Prostate gland (tissue), 2 donors: ENCODE measurements around the gene GMNN. TPM values are rescaled to one million over a fixed set of nuclear protein-coding genes. Genes with fewer than 3 reads are reported as not detected.
"Not testable (repeated sequence)": the region's sequence is repeated elsewhere in the genome, so short reads cannot be mapped to it uniquely, and the experiment has no call there.

Source experiments
- DNase-seq: peaks from one replicate; pipeline ENCODE4 v3.0.0-alpha.2; 2019; ENCODE audit warnings: low spot score
- H3K27ac ChIP-seq, 2 donors: fragments of 200-600 bp; sonication (generic); 2 replicates each; pipeline ENCODE4 v1.5.1; 2017 to 2019
- H3K27me3 ChIP-seq: fragments of 200-600 bp; sonication (generic); replicated peaks from 2 replicates; pipeline ENCODE4 v1.5.1; 2019; ENCODE audit not compliant: insufficient read depth
- H3K36me3 ChIP-seq, 2 donors: fragments of 200-600 bp; sonication (generic); 1 replicate in 1 of 2; 2 replicates in 1 of 2; pipeline versions ENCODE4 v1.5.1 to v1.8.1; 2017 to 2019
- H3K4me1 ChIP-seq: fragments of 200-600 bp; sonication (generic); replicated peaks from 2 replicates; pipeline ENCODE4 v1.5.1; 2019
- H3K4me3 ChIP-seq, 2 donors: fragments of 200-600 bp; sonication (generic); 2 replicates each; pipeline ENCODE4 v1.5.1; 2017 to 2019
- H3K9me3 ChIP-seq: fragments of 200-600 bp; sonication (generic); 2 replicates; pipeline ENCODE4 v1.5.1; 2017
- POLR2A ChIP-seq: fragments of 450-650 bp; IDR thresholded peaks from one replicate; pipeline ENCODE4 v1.6.1; 2016; ENCODE audit warnings: antibody characterized with exemption, mild to moderate bottlenecking
- POLR2AphosphoS5 ChIP-seq: sonication (generic); formaldehyde crosslinking; IDR thresholded peaks from one replicate; pipeline ENCODE4 v1.6.1; 2017; ENCODE audit warnings: antibody characterized with exemption
- WGBS: methylation state at CpG from one replicate; pipeline ENCODE4 v1.1.5; 2018; 5-methylcytosine and 5-hydroxymethylcytosine counted together
- intact Hi-C: fragments of 100-400 bp; cut with DNase I; formaldehyde crosslinking; loops from one replicate; pipeline ENCODE4 v1.14.2; 2022
- total RNA-seq, 2 donors: library from RNA; depleted of rRNA; stranded (reverse); fragments of >200 nt; gene quantifications; one replicate each; pipeline ENCODE4 v1.1.0, GENCODE V29; 2016
- TF ChIP-seq, protein P1 (sequence below), 4 experiments: fragments of 200-600 bp in 2 of 4; fragments of 450-650 bp in 2 of 4; sonication (generic) in 2 of 4; IDR thresholded peaks; 1 replicate in 3 of 4; 2 replicates in 1 of 4; pipeline ENCODE4 v1.5.1; 2016 to 2019; ENCODE audit warnings: antibody characterized with exemption in 4 of 4, mild to moderate bottlenecking in 2 of 4, moderate library complexity in 2 of 4

GMNN gene
- total RNA-seq, 2 donors from 2014 or later = 9.0 to 129 TPM

DNA sequence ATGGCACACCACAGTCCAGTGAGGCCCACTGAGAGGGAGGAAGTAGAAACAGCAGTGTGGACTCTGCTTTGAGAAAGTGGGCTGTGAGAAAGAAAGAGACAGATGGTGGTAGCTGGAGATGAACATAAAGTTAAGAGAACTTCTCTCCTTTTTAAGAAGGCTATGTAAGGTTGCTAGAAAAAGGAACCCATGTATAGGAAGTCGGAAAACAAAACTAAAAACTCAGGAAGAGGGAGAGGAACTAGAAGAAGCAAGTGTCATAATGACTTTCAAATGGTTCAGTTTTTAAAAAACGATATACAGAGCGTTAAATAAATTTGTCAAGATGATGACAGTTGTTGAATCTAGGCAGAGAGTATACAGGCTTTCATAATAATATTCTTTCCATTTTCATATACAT, 25.4 kb upstream of the GMNN start:
- no peaks in the 10 kb centered on the region for H3K9me3 ChIP-seq
- H3K4me1 ChIP-seq = no peaks in the 10 kb centered on the region
- H3K27me3 ChIP-seq = no peaks in the 10 kb centered on the region
- DNase-seq = no peak
- 79% methylated on average over 3 of the region's 3 CpGs for WGBS
- intact Hi-C loops = no loop called here
- H3K36me3 ChIP-seq = no peaks in the 10 kb centered on the region
- TF ChIP-seq POLR2AphosphoS5 (no peak), POLR2A (no peak)
- TF ChIP-seq, protein P1, sequence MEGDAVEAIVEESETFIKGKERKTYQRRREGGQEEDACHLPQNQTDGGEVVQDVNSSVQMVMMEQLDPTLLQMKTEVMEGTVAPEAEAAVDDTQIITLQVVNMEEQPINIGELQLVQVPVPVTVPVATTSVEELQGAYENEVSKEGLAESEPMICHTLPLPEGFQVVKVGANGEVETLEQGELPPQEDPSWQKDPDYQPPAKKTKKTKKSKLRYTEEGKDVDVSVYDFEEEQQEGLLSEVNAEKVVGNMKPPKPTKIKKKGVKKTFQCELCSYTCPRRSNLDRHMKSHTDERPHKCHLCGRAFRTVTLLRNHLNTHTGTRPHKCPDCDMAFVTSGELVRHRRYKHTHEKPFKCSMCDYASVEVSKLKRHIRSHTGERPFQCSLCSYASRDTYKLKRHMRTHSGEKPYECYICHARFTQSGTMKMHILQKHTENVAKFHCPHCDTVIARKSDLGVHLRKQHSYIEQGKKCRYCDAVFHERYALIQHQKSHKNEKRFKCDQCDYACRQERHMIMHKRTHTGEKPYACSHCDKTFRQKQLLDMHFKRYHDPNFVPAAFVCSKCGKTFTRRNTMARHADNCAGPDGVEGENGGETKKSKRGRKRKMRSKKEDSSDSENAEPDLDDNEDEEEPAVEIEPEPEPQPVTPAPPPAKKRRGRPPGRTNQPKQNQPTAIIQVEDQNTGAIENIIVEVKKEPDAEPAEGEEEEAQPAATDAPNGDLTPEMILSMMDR (IDR thresholded peaks at IDR 0.05) = no peak
- no peak overlapping the region for H3K4me3 ChIP-seq
- H3K27ac ChIP-seq = no peak overlapping the region

DNA sequence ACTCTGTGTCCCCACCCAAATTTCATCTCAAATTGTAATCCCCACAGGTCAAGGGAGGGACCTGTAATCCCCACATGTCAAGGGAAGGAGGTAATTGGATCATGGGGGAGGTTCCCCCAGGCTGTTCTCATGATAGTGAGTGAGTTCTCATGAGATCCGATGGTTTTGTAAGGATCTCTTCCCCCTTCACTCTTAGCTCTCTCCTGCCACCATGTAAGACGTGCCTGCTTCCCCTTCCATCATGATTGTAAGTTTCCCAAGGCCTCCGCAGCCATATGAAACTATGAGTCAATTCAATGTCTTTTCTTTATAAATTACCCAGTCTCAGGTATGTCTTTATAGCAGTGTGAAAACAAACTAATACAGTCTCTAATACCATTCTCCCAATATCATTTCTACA, 23.9 kb upstream of the GMNN start:
- H3K4me3 ChIP-seq, H3K4me1 ChIP-seq, H3K27me3 ChIP-seq, H3K9me3 ChIP-seq, H3K36me3 ChIP-seq, DNase-seq, intact Hi-C loops, H3K27ac ChIP-seq: not testable (repeated sequence)
- WGBS = 93% methylated on average over 3 of the region's 3 CpGs

DNA sequence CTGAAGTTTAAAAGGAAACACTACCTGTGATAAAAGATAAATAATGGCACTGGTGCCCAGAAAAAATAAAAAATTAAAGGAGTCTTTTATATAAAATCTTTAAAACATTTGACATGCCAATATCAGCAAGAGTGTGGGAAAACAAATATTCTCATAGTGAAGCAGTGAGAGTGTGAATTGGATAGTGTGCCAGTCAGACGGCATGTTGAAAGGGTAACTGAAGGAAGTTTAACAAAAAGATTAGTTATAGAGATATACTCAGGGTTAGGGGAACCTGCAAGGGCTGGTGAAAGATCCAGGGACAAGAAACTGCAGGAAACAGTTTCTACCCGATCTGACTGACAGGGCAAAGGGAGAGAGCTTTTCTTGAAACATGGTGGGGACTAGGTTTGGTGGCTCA, 22.2 kb upstream of the GMNN start:
- DNase-seq = no peak
- no peak overlapping the region for H3K4me3 ChIP-seq
- intact Hi-C loops = no loop called here
- no peaks in the 10 kb centered on the region for H3K27me3 ChIP-seq
- H3K9me3 ChIP-seq = no peaks in the 10 kb centered on the region
- H3K27ac ChIP-seq = no peak overlapping the region
- WGBS = 29% methylated on average over 2 of the region's 2 CpGs
- H3K4me1 ChIP-seq = no peaks in the 10 kb centered on the region
- H3K36me3 ChIP-seq = no peaks in the 10 kb centered on the region
- TF ChIP-seq POLR2AphosphoS5 (no peak), POLR2A (no peak)
- TF ChIP-seq, protein P1 (IDR thresholded peaks at IDR 0.05) = no peak

DNA sequence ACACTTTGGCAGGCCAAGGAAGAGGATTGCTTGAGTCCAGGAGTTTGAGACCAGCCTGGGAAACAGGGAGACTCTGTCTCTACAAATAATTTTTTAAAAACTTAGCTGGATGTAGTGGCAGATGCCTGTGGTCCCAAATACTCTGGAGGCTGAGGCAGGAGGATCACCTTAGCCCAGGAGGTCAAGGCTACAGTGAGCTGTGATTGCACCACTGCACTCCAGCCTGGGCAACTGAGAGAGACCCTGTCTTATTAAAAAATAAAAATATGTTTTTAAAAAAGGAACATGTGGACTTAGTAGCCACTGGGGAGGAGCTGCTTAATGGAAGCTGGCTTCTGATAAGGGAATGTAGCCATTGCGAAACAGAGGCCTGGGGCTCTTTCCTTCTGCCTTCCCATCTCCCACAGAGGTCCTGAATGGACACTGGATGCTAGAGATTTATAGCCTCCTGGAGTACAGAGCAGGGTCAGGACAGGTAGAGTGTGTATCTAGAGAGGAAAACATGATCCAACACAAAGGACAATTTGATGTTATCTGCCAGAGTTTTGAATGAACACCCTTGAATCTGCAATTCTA, 21.7 kb upstream of the GMNN start:
- Histone ChIP-seq H3K27ac (no peak overlapping the region), H3K4me3 (no peak overlapping the region), H3K36me3 (no peaks in the 10 kb centered on the region), H3K27me3 (no peaks in the 10 kb centered on the region), H3K4me1 (no peaks in the 10 kb centered on the region), H3K9me3 (no peaks in the 10 kb centered on the region)
- TF ChIP-seq POLR2AphosphoS5 = no peak
- no peak for TF ChIP-seq POLR2A
- TF ChIP-seq, protein P1 (IDR thresholded peaks at IDR 0.05) = no peak
- WGBS = 93% methylated on average over 1 of the region's 1 CpG
- DNase-seq = no peak
- intact Hi-C loops = no loop called here

DNA sequence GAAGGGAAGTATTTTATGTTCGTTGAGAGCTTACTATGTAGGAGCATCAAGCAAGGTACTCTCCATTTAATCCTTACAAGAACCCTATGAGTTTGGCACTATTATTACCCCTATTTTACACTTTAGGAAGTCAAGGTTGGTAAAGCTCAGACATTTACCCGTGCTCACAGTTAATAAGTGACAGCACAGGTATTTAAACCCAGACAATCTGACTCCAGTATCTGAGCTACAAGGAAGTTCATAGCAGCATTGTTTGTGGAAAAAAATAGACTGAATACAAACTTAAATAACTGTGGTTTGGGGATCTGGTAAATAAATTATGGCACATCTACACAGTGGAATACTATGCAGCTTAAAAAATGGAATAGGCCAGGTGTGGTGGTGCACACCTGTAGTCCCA, 21.2 kb upstream of the GMNN start:
- H3K27ac ChIP-seq = no peak overlapping the region
- TF ChIP-seq, protein P1 (IDR thresholded peaks at IDR 0.05) = no peak

DNA sequence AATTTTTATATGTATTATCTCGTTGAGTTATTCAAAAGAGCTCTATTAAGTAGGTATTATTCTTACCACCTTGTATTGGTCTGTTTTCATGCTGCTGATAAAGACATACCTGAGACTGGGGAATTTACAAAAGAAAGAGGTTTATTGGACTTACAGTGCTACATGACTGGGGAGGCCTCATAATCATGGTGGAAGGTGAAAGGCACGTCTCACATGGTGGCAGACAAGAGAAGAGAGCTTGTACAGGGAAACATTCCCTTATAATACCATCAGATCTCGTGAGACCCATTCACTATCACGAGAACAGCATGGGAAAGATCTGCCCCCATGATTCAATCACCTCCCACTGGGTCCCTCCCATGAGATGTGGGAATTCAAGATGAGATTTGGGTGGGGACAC, 20.4 kb upstream of the GMNN start:
- DNase-seq, H3K4me3 ChIP-seq, H3K4me1 ChIP-seq, H3K9me3 ChIP-seq, H3K36me3 ChIP-seq, H3K27me3 ChIP-seq, H3K27ac ChIP-seq, intact Hi-C loops: not testable (repeated sequence)
- WGBS = 83% methylated on average over 4 of the region's 4 CpGs

More for the DNA sequence above, 21.2 kb upstream of the GMNN start:
- Histone ChIP-seq H3K27me3 (no peaks in the 10 kb centered on the region), H3K4me3 (no peak overlapping the region), H3K36me3 (no peaks in the 10 kb centered on the region), H3K4me1 (no peaks in the 10 kb centered on the region), H3K9me3 (no peaks in the 10 kb centered on the region)
- intact Hi-C loops = no loop called here
- DNase-seq = no peak
- WGBS = 48% methylated on average over 2 of the region's 2 CpGs
